Measurements from ENCODE around the gene GFY.

GFY gene

GRCh38 chr19:49408816-49409440 is 16.3 kb upstream of the GFY start:
- DNase-seq (ENCODE audit: low read depth), result no peak

DNA sequence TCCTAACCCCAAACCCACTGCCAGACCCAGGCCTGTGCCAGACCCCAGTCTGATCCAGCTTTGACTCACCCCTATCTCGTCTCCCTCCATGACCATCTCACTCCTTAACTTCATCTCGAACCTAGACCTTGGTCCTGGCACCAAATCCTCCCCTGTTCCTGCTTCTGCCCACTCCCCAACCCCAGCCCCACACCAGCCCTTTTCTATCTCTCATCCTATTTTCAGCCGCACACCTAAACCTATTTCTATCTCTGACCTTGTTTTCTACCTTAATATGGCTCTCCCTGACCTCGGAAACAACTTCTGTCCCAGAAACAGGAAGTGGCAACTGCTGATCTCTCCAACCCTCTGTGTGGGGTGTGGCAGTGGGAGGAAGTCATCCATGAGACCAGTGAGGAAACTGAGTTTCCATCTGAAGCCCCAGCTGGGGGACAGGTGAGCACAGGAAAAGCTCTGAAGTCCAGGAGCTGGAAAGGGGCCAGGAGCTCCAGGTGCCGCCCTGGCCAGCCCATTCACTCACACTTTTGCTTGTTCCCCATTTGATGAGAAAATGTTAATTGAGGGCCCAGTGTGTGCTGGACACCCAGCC is 15.7 kb upstream of the GFY start:
- DNase-seq (ENCODE audit: low read depth), result no peak

DNA sequence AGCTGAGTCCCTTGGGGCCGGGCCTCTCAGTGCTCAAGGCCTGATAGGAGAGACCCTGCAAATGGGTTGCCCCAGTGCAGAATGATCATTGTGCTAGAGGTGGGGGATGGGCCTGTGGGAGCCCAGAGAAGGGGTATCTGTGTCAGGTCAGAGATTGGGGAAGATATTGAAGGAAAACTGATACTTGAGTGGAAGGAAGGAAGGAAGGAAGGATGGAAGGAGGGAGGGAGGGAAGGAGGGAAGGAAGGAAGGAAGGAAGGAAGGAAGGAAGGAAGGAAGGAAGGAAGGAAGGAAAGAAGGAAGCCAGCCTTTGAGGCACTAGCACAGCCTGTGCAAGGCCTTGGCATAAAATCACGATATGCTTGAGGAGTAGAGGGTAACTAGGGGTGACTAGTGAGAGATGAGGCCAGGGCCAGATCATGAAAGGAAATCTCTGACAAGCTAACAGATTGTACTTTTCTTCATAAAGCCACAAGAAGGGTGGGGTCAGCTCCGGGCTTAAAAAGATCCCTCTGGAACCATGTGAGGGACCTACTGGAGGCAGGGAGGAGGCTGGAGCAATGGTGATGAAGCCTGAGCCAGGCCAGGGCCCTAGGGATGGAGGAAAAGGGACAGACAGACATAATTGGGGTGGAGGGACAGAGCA is 13.4 kb upstream of the GFY start:
- DNase-seq (ENCODE audit: low read depth), result no peak

DNA sequence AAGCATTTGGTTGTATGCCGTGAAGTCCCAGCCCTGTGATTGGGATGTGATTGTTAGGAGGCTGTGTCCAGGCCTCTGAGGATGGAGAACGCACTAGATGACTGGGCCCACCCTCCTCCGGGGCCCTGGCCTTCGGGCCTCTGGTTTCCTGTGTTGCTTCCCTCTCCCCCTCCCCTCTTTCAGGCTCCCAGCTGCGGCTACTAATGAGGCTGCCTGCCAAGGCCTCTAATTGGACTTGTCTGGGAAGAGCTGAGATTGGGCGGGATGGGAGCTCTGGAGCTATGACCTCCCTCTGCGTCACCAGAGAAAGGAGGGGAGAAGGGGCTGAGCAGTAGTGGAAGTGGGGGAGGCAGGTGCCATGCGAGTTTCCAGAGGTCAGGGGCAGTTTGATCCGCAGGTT is 11.8 kb upstream of the GFY start:
- DNase-seq (ENCODE audit: low read depth), result no peak

GRCh38 chr19:49414256-49414655 is 10.9 kb upstream of the GFY start:
- DNase-seq (ENCODE audit: low read depth), result no peak

- DNase-seq (ENCODE audit: low read depth), result no peak
These were observed 9.9 kb upstream of the GFY start for GRCh38 chr19:49415102-49415809.

DNA sequence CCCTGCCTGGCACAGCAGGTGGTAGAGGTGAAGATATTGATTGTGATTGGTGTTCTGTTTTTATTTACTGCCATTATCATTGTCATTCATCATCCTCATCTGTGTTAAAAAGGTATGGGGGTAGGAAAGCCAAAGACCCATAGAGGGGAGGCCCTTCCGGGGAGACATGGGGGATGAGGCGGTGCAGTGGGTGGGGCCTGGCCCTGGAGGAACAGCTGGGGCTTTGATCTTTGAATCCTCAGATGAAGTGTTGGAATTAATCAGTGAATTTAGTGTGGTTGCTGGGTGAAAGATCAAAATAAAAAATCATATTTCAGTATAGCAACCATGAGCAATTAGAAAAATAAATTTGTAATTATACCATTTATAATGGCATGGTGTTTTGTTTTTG is 9.4 kb upstream of the GFY start:
- no peak for DNase-seq (ENCODE audit: low read depth)

DNA sequence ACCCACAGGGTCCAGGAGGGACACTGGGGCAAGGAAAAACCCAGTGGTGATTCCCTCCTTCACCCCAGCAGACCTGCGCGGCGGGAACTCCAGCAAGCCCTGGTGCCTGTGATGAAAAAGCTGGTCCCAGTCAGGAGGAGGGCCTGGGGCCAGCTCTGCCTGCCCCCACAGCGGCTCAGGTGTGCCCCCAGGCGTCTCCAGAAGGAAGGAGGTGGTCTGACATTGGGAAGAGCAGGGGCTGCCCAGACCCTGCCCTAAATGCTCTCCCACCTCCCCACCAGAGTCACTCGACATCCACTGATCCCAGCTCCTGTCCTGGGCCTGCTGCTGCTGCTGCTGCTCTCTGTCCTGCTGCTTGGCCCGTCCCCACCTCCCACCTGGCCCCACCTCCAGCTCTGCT is 8.1 kb upstream of the GFY start:
- DNase-seq (ENCODE audit: low read depth), result no peak

GRCh38 chr19:49418511-49418910 is 6.7 kb upstream of the GFY start:
- no peak for DNase-seq (ENCODE audit: low read depth)

- no peak for DNase-seq (ENCODE audit: low read depth)
These were observed 6.0 kb upstream of the GFY start for GRCh38 chr19:49419173-49419572.

DNA sequence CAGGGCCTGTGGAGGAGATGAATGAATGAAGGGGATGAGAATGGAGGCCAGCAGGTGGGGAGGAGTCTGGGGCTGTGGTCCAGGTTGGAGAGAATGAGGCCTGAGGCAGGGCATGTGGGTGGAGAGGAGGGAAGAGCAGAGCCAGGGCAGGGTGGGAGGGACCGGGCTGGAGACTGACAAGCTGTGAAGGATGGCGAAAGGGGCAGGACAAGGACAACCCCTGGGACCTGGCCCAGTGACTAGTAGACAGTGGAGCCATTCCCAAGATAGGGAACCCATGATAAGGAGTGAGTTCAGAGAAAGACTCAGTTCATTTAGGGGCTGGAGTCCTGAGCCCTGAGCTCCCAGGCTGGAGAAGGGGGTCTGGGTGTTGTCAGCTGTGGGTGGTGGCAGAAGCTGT is 5.0 kb upstream of the GFY start:
- no peak for DNase-seq (ENCODE audit: low read depth)

- DNase-seq (ENCODE audit: low read depth), result no peak
These were observed 3.9 kb upstream of the GFY start for GRCh38 chr19:49421039-49421877.

DNA sequence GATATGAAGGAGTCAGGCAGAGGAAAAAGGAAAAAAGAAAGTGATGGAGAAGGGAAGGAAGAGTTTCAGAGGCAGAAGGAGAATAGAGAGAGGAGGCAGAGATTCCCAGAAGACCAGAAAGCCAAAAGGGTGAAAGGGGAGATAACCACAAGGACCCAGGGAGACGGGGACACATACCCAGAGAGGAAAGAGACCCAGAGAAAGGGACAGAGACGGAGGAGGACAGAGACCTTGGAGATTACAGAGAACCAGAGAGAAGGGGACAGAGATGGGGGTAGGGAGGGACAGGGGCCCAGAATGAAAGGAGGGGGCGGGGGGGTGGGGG is 3.3 kb upstream of the GFY start:
- no peak for DNase-seq (ENCODE audit: low read depth)

DNA sequence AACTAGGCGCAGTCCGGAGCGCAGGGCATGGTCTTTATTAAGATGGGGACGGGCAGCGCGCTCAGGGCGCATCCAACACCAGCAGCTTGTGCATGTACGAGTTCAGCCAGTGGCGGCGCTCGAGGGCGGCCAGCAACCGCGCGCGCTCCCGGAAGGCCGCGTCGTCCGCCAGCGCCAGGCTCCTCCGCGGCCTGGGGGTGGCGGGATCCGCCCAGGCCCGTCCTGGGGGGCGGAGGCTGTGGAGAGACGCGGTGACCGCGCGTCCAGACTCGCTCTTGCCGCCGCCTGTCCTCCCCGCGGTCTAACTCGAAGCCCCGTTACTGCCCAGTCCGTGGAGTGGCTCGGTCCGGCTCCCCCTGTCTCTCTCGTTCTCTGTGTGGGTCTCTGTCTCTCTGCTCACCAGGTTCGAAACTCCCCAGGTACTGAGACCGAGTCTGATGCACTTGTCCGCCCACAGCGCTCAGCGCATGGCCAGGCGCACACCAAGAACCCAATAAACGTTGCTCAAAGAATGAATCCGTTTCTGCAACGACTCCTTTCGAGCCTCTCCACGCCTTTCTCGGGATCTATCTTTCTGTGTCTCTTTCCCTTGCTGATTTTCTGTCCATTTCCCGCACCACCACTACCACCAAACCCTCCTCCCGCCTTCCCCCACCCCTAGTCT is 2.6 kb upstream of the GFY start:
- no peak for DNase-seq (ENCODE audit: low read depth)

DNA sequence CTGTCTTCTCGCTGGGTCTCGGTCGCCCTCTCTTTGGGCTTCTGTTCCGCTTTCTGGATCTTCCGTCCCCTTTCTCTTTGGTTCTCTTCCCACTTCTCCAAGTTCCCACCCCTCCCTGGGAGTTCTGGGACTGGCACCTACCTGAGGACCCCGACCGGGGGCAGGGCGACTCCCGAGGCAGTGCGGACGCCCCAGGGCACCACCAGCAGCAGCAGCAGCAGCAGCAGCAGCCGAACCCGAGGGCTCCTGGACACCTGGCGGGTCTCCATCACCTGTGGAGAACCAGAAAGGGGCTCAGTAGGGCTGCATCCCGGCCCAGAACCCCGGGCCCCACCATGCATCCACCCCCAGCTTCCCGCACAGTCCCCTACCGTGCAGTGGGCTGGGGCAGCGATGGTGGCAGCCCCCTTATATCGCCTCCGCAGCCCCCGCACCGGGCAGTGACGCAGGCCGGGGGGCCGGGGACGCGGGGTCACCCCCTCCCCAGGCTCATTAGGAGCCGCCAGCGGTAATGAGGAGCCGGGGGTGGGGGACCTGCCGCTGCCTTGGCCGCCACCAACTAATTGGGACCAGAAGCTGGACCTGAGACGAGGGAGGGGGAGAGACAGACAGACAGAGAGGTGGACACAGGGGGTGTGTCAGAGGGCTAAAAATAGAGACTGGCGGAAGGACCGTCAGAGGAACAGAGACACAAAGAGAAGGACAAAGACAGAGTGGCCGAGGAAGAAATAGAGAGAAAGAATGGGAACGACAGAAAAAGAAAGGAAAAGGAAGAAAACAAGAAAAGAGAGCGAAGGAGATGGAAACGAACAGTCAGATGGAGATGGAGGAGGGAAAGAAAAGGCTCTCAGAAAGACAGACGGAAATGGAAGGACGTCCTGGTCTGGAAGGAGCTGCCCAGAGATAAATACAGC is 1.9 kb upstream of the GFY start, which contains the start of gene PTH2:
PTH2 (minus strand) TSS at position 371 of the 914 bp plus-strand sequence; CDS start at position 269, 102 bp downstream.
- no peak for DNase-seq (ENCODE audit: low read depth)

DNA sequence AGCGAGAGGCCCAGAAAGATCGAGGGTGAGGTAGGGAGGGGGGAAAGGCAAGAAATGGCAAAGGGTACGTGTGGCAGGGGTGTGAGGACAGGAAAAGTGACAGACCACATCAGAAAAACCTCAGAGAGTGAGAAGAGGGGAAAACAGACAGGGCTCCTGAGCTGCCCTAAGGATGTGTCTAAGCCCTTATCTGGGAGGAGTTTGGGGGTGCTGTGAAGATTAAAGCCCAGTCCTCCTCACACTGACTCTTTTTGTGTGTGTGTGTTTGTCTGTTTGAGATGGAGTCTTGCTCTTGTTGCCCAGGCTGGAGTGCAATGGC is 1.2 kb upstream of the GFY start:
- no peak for DNase-seq (ENCODE audit: low read depth)

GRCh38 chr19:49425922-49426592 is 869 bp downstream of the GFY start:
- DNase-seq (ENCODE audit: low read depth), result no peak

- no peak for DNase-seq (ENCODE audit: low read depth)
These were observed 2.2 kb downstream of the GFY start for GRCh38 chr19:49427339-49427738.

DNA sequence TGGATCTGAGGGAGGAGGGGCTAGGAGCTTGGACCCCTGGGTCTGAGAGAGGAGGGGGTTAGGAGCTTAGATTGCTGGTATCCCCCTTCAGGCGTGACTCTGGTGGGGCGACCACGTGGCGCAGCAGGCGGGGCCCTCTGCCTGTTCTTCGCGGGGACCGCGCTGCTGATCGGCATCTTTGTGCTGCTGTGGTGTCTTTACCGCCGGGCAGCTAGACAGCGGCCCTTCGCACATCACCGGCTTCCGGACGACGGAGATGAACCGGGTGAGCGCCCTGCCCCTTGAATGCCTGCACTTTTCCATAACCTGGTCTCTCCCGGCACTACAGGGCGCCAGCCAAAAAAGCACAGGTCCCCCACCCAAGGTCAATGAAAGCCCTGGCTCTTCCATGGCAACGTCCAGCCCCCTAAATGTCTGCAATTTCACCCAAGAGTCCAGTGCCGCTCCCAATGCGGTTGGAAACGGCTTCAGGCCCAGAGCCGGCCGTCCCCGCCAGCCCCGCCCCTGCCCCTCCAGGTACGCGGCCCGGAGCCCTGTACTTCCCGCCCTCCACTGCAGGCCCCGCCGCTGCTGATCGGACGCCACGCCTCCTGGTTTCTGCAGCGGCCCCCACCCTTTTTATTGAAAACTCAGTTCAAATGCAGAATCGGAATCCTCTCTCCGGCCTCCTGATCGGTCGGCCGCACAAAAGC is 2.8 kb downstream of the GFY start:
- DNase-seq (ENCODE audit: low read depth), result no peak

All from activated T-helper 1 cell treated with Interleukin-2 at 50 U/mL for 16 hours (primary cell).